DOHH2 (cell line): Measurements from ENCODE around the gene EIF2AK2.
A peak's percentile ranks its signal among the peaks of the same experiment; 100 is the strongest.
"Not testable (repeated sequence)": the region's sequence is repeated elsewhere in the genome, so short reads cannot be mapped to it uniquely, and the experiment has no call there.

Experiments
- H3F3A ChIP-seq: fragments of 200-600 bp; sonication (generic), shearing (Covaris generic); 2 replicates; pipeline ENCODE4 v1.6.0; 2016; ENCODE audit warnings: antibody characterized with exemption, mild to moderate bottlenecking; ENCODE audit not compliant: control insufficient read depth, insufficient read depth
- H3K27ac ChIP-seq: fragments of 200-600 bp; sonication (generic); 2 replicates; pipeline ENCODE4 v1.5.1; 2014; ENCODE audit warnings: low read depth, mild to moderate bottlenecking, low read length, moderate library complexity
- H3K27me3 ChIP-seq: fragments of 200-600 bp; sonication (generic); 2 replicates; pipeline ENCODE4 v1.6.1; 2014; ENCODE audit warnings: mild to moderate bottlenecking, low read length, mixed read lengths; ENCODE audit not compliant: control insufficient read depth
- H3K36me3 ChIP-seq: fragments of 200-600 bp; sonication (generic); 2 replicates; pipeline ENCODE4 v1.6.1; 2014; ENCODE audit warnings: mild to moderate bottlenecking, low read length, moderate library complexity, mixed read lengths; ENCODE audit not compliant: control insufficient read depth
- H3K4me1 ChIP-seq: fragments of 200-600 bp; sonication (generic); 2 replicates; pipeline ENCODE4 v1.6.1; 2014; ENCODE audit warnings: mild to moderate bottlenecking, low read length, mixed read lengths; ENCODE audit not compliant: control insufficient read depth
- H3K4me2 ChIP-seq: fragments of 200-600 bp; sonication (generic); 2 replicates; pipeline ENCODE4 v1.6.0; 2014; ENCODE audit warnings: mild to moderate bottlenecking, low read length, moderate library complexity
- H3K4me3 ChIP-seq: fragments of 200-600 bp; sonication (generic); 2 replicates; pipeline ENCODE4 v1.5.1; 2014; ENCODE audit warnings: mild to moderate bottlenecking, low read length, mixed read lengths
- H3K79me2 ChIP-seq: fragments of 200-600 bp; sonication (generic); 2 replicates; pipeline ENCODE4 v1.6.1; 2014; ENCODE audit warnings: mild to moderate bottlenecking, low read length, mixed read lengths; ENCODE audit not compliant: control insufficient read depth
- H3K9me2 ChIP-seq: fragments of 200-600 bp; sonication (generic); replicated peaks from 2 replicates; pipeline ENCODE4 v1.6.1; 2014; ENCODE audit warnings: mild to moderate bottlenecking, low read length, mixed read lengths; ENCODE audit not compliant: control insufficient read depth
- H3K9me3 ChIP-seq: fragments of 200-600 bp; sonication (generic); 2 replicates; pipeline ENCODE4 v1.6.1; 2014; ENCODE audit warnings: antibody characterized with exemption, low read length, mixed read lengths; ENCODE audit not compliant: control insufficient read depth, insufficient read depth
- H4K20me1 ChIP-seq: fragments of 200-600 bp; sonication (generic); 2 replicates; pipeline ENCODE4 v1.6.0; 2014; ENCODE audit warnings: low read depth, mild to moderate bottlenecking, antibody characterized with exemption, low read length, moderate library complexity; ENCODE audit not compliant: control insufficient read depth, insufficient read depth
- CTCF ChIP-seq: fragments of 200-600 bp; sonication (generic); IDR thresholded peaks from one replicate; pipeline ENCODE4 v1.5.1; 2014; ENCODE audit warnings: antibody characterized with exemption, mild to moderate bottlenecking, low read depth, low read length; ENCODE audit not compliant: poor library complexity, severe bottlenecking
- EZH2phosphoT487 ChIP-seq: fragments of 200-600 bp; sonication (generic); IDR thresholded peaks from 2 replicates; pipeline ENCODE4 v1.6.1; 2017; ENCODE audit warnings: borderline replicate concordance, mild to moderate bottlenecking, antibody characterized with exemption, low read length, moderate library complexity, mixed read lengths

EIF2AK2 gene

DNA sequence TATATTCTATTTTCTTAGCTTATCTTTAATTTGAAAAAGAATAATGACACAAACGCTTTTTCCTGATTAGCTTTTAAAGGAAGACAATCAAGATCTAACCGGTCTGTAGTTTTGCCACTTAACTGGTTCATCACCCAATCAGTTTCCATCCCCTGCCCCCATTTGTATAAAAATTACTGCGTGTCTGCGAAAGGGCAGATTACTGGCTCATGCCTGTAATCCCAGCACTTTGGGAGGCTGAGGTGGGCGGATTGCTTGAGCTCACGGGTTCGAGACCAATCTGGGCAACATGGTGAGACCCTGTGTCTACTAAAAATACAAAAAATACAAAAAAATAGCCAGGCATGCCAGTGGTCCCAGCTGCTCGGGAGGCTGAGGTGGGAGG, 41.9 kb upstream of the EIF2AK2 start:
- peak overlapping the region; percentile 80 for H3K4me3 ChIP-seq

GRCh38 chr2:37196320-37197195, 39.8 kb upstream of the EIF2AK2 start, which contains the start of gene CEBPZOS:
Gene CEBPZOS, plus strand, starts transcription at chr2:37196496. Its CDS starts 3,209 bp downstream, at chr2:37199705.
- H3K27ac ChIP-seq: peak within 1 kb of the TSS; percentile 88
- TF ChIP-seq CTCF (no peak), EZH2phosphoT487 (no peak)
- no peaks in the 10 kb centered on the region for H3K9me3 ChIP-seq

More for the DNA sequence above, 41.9 kb upstream of the EIF2AK2 start:
- H3K4me1 ChIP-seq: peaks cover 51% of the 10 kb centered on the region
- H3K27ac ChIP-seq: peak overlapping the region; percentile 88
- peaks cover 56% of the 10 kb centered on the region for H3K36me3 ChIP-seq
- H4K20me1 ChIP-seq: no peaks in the 10 kb centered on the region
- H3K79me2 ChIP-seq: peaks cover 63% of the 10 kb centered on the region
- peaks cover 29% of the 10 kb centered on the region for H3F3A ChIP-seq
- H3K9me2 ChIP-seq: no peaks in the 10 kb centered on the region
- TF ChIP-seq EZH2phosphoT487 (no peak), CTCF (no peak)
- peak overlapping the region; percentile 71 for H3K4me2 ChIP-seq
- no peaks in the 10 kb centered on the region for H3K27me3 ChIP-seq
- H3K9me3 ChIP-seq: no peaks in the 10 kb centered on the region; the same call in 1 of the 2 replicates

GRCh38 chr2:37195862-37196319, 39.1 kb upstream of the EIF2AK2 start:
- Histone ChIP-seq H3K4me1 (peaks cover 41% of the 10 kb centered on the region), H3K4me2 (peak overlapping the region; percentile 71)

More at GRCh38 chr2:37196320-37197195, 39.8 kb upstream of the EIF2AK2 start, which contains the start of gene CEBPZOS:
- Histone ChIP-seq H3K36me3 (peaks cover 36% of the 10 kb centered on the region), H3K9me2 (no peaks in the 10 kb centered on the region), H3K4me2 (peak within 1 kb of the TSS; percentile 71), H3K79me2 (peaks cover 51% of the 10 kb centered on the region), H4K20me1 (no peaks in the 10 kb centered on the region), H3F3A (peaks cover 16% of the 10 kb centered on the region), H3K4me1 (peaks cover 46% of the 10 kb centered on the region), H3K4me3 (peak within 1 kb of the TSS; percentile 80), H3K27me3 (no peaks in the 10 kb centered on the region)

GRCh38 chr2:37192551-37192950, 35.8 kb upstream of the EIF2AK2 start:
- Histone ChIP-seq H3K9me2 (no peaks in the 10 kb centered on the region), H3K9me3 (no peaks in the 10 kb centered on the region), H3K4me3 (no peak overlapping the region), H3K36me3 (peaks cover 5% of the 10 kb centered on the region; the same call in 1 of the 2 replicates), H3K27ac (no peak overlapping the region), H3K79me2 (peaks cover 13% of the 10 kb centered on the region), H4K20me1 (no peaks in the 10 kb centered on the region), H3K27me3 (no peaks in the 10 kb centered on the region), H3K4me1 (peaks cover 11% of the 10 kb centered on the region), H3K4me2 (no peak overlapping the region), H3F3A (no peaks in the 10 kb centered on the region)
- TF ChIP-seq EZH2phosphoT487 (no peak), CTCF (no peak)

More at GRCh38 chr2:37195862-37196319, 39.1 kb upstream of the EIF2AK2 start:
- not testable (repeated sequence) for H3K27me3 ChIP-seq, H3F3A ChIP-seq, H4K20me1 ChIP-seq, H3K9me3 ChIP-seq, H3K9me2 ChIP-seq
- peaks cover 30% of the 10 kb centered on the region for H3K36me3 ChIP-seq
- peak overlapping the region; percentile 88 for H3K27ac ChIP-seq
- peak overlapping the region; percentile 80 for H3K4me3 ChIP-seq
- peaks cover 46% of the 10 kb centered on the region for H3K79me2 ChIP-seq
